Body of pancreas (tissue), 4 donors: ENCODE measurements around the gene DLX6. TPM values are rescaled to one million over a fixed set of nuclear protein-coding genes. Genes with fewer than 3 reads are reported as not detected.

ENCODE experiments used
- ATAC-seq: fragments of 150-250 bp; one replicate; pipeline ENCODE4 v1.9.1; 2016
- DNase-seq, 4 donors: peaks; one replicate each; pipeline ENCODE4 v3.0.0-alpha.2; 2019
- H3K27ac ChIP-seq, 4 donors: fragments of 200-600 bp; sonication (generic); 1 replicate in 3 of 4; 2 replicates in 1 of 4; pipeline versions ENCODE4 v1.5.1 to v1.6.1; 2016 to 2019; ENCODE audit warnings: mild to moderate bottlenecking in 1 of 4, mixed read lengths in 1 of 4, moderate library complexity in 1 of 4
- H3K27me3 ChIP-seq, 2 donors: fragments of 200-600 bp; sonication (generic); one replicate each; pipeline ENCODE4 v1.6.0; 2016; ENCODE audit warnings: mild to moderate bottlenecking in 1 of 2
- H3K36me3 ChIP-seq, 2 donors: fragments of 200-600 bp; sonication (generic); replicated peaks in 1 of 2; 2 replicates each; pipeline ENCODE4 v1.5.1; 2016; ENCODE audit warnings: low read depth in 2 of 2; ENCODE audit not compliant: insufficient read depth in 1 of 2
- H3K4me1 ChIP-seq: fragments of 200-600 bp; sonication (generic); one replicate; pipeline ENCODE4 v1.6.0; 2016
- H3K4me3 ChIP-seq, 2 donors: fragments of 200-600 bp; sonication (generic); 1 replicate in 1 of 2; 2 replicates in 1 of 2; pipeline ENCODE4 v1.5.1; 2016 to 2019
- H3K9me3 ChIP-seq, 3 donors: fragments of 200-600 bp; sonication (generic); 1 replicate in 2 of 3; 2 replicates in 1 of 3; pipeline ENCODE4 v1.5.1; 2016
- CTCF ChIP-seq, 7 experiments: fragments of 450-650 bp in 4 of 7; fragments of 200-600 bp in 3 of 7; sonication (generic) in 3 of 7; IDR thresholded peaks; one replicate each; pipeline ENCODE4 v1.5.1; 2016 to 2019; ENCODE audit warnings: antibody characterized with exemption in 7 of 7
- POLR2A ChIP-seq, 3 donors: fragments of 450-650 bp; IDR thresholded peaks; one replicate each; pipeline ENCODE4 v1.6.1; 2016; ENCODE audit warnings: antibody characterized with exemption in 3 of 3, mild to moderate bottlenecking in 2 of 3
- WGBS, 2 donors: methylation state at CpG; one replicate each; pipeline ENCODE4 v1.1.5; 2017; 5-methylcytosine and 5-hydroxymethylcytosine counted together
- intact Hi-C: fragments of 100-400 bp; cut with DNase I; formaldehyde crosslinking; loops from one replicate; pipeline ENCODE4 v1.15.1; 2023
- total RNA-seq, 2 donors: library from RNA; depleted of rRNA; stranded (reverse); fragments of >200 nt; gene quantifications; one replicate each; pipeline ENCODE4 v1.1.0, GENCODE V29; 2016

The DLX6 gene
- total RNA-seq, 2 donors from 2014 or later: not detected

- H3K27ac ChIP-seq: no peak overlapping the region
- H3K4me1 ChIP-seq: peaks cover 17% of the 10 kb centered on the region
- TF ChIP-seq POLR2A (IDR thresholded peaks at IDR 0.05): no peak
- no peak for TF ChIP-seq CTCF (IDR thresholded peaks at IDR 0.05)
- no peak overlapping the region for H3K4me3 ChIP-seq
- DNase-seq: no peak
- peaks cover 0 to 59% of the 10 kb centered on the region in 2 donors for H3K27me3 ChIP-seq
- H3K36me3 ChIP-seq: no peaks in the 10 kb centered on the region
- intact Hi-C loops: no loop called here
- ATAC-seq: no peak
- no peaks in the 10 kb centered on the region for H3K9me3 ChIP-seq
- 9 to 15% methylated on average over 22 of the region's 22 CpGs for WGBS, 2 donors
Measured at GRCh38 chr7:97002555-97003261, 2.6 kb upstream of the DLX6 start.

GRCh38 chr7:97003262-97004246 is 1.8 kb upstream of the DLX6 start:
- no peak overlapping the region for H3K27ac ChIP-seq
- H3K36me3 ChIP-seq: no peaks in the 10 kb centered on the region
- H3K9me3 ChIP-seq: no peaks in the 10 kb centered on the region
- TF ChIP-seq POLR2A (IDR thresholded peaks at IDR 0.05) (no peak), CTCF (IDR thresholded peaks at IDR 0.05) (no peak)
- peaks cover 0 to 51% of the 10 kb centered on the region in 2 donors for H3K27me3 ChIP-seq
- WGBS, 2 donors: 6 to 8% methylated on average over 36 to 49 of the region's 49 CpGs
- no peak overlapping the region for H3K4me3 ChIP-seq
- no peak for DNase-seq
- intact Hi-C loops: no loop called here
- ATAC-seq: no peak
- H3K4me1 ChIP-seq: peaks cover 17% of the 10 kb centered on the region

GRCh38 chr7:97004247-97005182 is 838 bp upstream of the DLX6 start:
- ATAC-seq: no peak
- no peak for DNase-seq
- no peak overlapping the region for H3K4me3 ChIP-seq
- H3K27ac ChIP-seq: no peak overlapping the region
- H3K36me3 ChIP-seq: no peaks in the 10 kb centered on the region
- no peaks in the 10 kb centered on the region for H3K9me3 ChIP-seq
- TF ChIP-seq CTCF (IDR thresholded peaks at IDR 0.05) (no peak), POLR2A (IDR thresholded peaks at IDR 0.05) (no peak)
- H3K4me1 ChIP-seq: peaks cover 17% of the 10 kb centered on the region
- WGBS, 2 donors: 9 to 11% methylated on average over 20 of the region's 20 CpGs
- intact Hi-C loops: no loop called here
- peaks cover 0 to 47% of the 10 kb centered on the region in 2 donors for H3K27me3 ChIP-seq

GRCh38 chr7:97006055-97006815 is 882 bp downstream of the DLX6 start:
- 1 to 4% methylated on average over 11 to 57 of the region's 83 CpGs for WGBS, 2 donors
- intact Hi-C loops: no loop called here
- H3K27me3 ChIP-seq: peaks cover 8 to 52% of the 10 kb centered on the region in 2 donors
- ATAC-seq (peak; percentile 64), DNase-seq (peak in 3 of 4 donors; percentile 31 to 53 (median 32))
- no peak overlapping the region for H3K4me3 ChIP-seq
- no peak for TF ChIP-seq POLR2A (IDR thresholded peaks at IDR 0.05)
- no peak for TF ChIP-seq CTCF (IDR thresholded peaks at IDR 0.05)
- peaks cover 17% of the 10 kb centered on the region for H3K4me1 ChIP-seq
- no peaks in the 10 kb centered on the region for H3K9me3 ChIP-seq
- no peaks in the 10 kb centered on the region for H3K36me3 ChIP-seq
- no peak overlapping the region for H3K27ac ChIP-seq
